ENCODE measurements around the gene TSPEAR. TPM values are rescaled to one million over a fixed set of nuclear protein-coding genes. Genes with fewer than 3 reads are reported as not detected.

Gene TSPEAR
- not detected in 2 replicates for total RNA-seq

DNA sequence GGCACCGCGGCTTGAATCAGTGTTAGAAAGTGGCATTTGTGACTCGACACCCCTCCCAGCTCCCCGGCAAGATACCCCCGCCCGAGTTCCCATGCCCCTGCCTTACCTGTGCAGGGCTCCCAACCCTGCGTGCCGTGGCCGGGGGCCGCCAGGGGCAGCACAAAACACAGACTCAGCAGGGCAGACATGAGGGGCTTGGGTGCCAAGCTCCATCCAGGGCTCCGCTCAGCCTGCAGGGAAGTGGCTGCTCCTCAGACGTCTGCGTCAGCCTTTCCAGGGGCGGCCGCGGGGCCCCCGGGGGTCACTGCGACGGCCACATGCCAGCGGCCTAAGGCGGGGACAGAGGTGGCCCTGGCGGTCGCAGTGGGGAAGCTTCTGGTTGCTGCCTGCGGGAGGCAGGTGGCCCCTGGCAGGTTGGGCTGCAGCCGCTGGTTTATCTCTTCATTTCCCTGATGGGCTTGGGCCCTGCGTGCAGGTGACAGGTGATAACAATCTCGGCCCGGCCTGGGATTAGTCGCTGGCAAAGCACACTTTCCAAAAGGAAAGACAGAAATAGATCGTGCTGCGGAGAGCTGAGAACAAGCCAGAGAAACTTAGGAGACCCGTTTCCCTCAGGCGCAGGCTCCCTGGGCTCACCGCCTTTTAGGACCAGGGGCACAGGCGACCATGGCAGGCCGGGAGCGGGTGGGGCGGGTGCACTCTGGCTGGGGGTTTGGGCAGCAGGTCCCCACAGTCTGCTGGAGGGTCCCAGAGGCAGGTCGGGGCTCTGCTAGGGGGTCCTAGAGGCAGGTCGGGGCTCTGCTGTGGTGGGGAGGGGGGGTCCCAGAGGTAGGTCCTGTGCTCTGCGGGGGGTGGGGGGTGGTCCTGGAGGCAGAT is at the start of gene TSPEAR:
Gene TSPEAR, minus strand, starts transcription at position 246 of the 876 bp plus-strand sequence. Its CDS starts 58 bp downstream, at position 188.
- intact Hi-C loops (cut with micrococcal nuclease): no loop called here
- Mint-ChIP-seq H3K36me3 (ENCODE audit: low read depth) (peaks cover 5% of the 10 kb centered on the region), H3K9me3 (peaks cover 7% of the 10 kb centered on the region), H3K4me1 (peaks cover 9% of the 10 kb centered on the region), H3K4me3 (no peak within 1 kb of the TSS), H3K27ac (no peak within 1 kb of the TSS), H3K27me3 (peaks cover 80% of the 10 kb centered on the region)
- DNase-seq: no peak

DNA sequence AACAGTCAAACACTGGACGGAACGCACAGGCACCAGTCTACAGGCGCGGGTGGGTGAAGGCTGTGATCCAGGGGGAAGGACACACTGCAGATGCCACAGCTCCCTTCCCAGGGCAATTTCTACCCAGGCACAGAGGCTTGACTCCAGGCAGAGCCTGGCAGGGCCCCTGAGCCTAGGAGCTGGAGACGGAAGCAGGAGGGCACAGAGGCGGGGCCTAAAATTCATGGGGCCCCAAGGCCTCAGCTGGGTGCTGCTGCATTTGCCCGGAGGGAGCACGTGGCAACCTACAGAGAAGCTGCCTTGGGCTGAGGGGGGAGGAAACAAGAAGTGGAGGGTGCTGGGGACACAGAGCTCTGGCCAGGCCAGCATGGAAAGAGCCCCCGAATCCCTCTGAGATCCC is 49.0 kb upstream of the TSPEAR start:
- no peak overlapping the region for H3K4me3 Mint-ChIP-seq
- no peak for DNase-seq
- intact Hi-C loops (cut with micrococcal nuclease): no loop called here
- no peak overlapping the region for H3K27ac Mint-ChIP-seq
- no peaks in the 10 kb centered on the region for H3K9me3 Mint-ChIP-seq
- no peaks in the 10 kb centered on the region for H3K36me3 Mint-ChIP-seq (ENCODE audit: low read depth)
- no peaks in the 10 kb centered on the region for H3K27me3 Mint-ChIP-seq
- peaks cover 6% of the 10 kb centered on the region for H3K4me1 Mint-ChIP-seq

DNA sequence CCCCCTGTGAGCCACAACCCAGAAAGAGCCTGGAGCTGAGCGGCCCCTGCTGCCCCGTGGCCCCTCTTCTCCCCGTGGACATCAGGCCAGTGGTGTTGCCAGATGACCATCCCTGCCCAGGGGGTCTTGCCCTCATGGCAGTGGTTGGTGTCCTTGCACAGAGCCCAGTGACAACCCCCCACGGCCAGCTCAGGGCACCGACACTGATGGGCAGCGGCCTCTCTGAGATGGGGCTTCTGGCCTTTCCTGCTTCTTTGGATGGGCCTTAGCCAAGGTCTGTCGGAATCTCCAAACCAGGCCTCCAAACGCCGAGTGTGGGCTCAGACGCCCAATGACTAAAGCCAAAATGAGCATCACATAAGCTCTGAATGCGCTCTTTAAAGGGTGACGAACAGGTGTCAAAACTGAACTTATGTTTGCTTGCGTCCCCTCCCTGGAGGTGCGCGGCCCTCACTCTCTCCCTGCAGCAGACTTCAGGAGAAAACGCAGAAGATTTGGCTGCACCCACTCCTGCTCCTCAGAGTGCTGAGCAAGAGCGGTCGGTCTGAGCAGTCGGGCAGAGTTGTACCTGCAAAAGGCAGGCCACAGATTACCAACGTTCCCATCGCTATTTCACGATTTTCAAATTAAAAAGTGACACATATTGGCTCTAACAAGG is 48.4 kb upstream of the TSPEAR start:
- no peaks in the 10 kb centered on the region for H3K9me3 Mint-ChIP-seq
- no peak overlapping the region for H3K4me3 Mint-ChIP-seq
- peaks cover 3% of the 10 kb centered on the region for H3K4me1 Mint-ChIP-seq
- no peak overlapping the region for H3K27ac Mint-ChIP-seq
- intact Hi-C loops (cut with micrococcal nuclease): no loop called here
- DNase-seq: no peak
- no peaks in the 10 kb centered on the region for H3K27me3 Mint-ChIP-seq
- no peaks in the 10 kb centered on the region for H3K36me3 Mint-ChIP-seq (ENCODE audit: low read depth)

DNA sequence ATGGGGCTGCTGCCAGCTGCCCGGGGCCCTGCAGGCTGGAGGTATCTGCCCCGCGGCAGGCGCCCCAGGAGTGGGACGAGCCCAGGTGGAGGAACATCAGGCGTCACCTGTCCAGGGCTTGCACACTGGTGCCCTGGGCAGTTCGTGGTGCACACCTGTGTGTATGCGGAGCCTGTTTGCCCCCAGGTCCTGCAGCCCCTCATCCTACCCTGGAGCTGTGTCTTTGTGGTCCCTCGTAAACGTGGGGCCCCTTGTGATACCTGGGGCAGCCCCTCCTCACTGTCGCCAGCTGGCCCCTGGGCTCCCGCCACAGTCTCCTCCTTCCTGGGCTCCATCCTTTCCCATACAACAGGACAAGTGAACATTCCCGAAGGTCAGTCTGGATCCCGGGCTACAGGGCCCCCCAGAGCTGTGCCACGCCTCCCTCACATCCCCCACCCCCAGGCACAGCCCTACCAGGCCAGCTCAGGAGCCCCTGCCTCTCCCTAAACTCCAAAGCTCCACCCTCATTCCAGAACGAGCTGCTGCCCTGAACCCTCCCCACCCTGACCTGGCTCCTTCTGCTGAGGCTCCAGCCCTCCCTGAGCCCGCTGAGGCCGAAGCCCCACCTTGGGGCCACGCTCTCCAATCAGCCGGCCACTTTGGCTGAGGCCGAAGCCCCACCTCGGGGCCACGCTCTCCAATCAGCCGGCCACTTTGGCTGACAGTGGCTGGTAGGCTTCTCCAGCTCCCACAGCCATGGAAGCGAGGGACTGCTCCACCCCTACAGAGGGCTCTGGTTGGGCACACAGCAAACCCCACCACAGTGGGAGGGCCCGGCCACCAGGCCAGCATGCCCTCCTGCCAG is 47.6 kb upstream of the TSPEAR start:
- intact Hi-C loops (cut with micrococcal nuclease): no loop called here
- Mint-ChIP-seq H3K4me1 (peaks cover 3% of the 10 kb centered on the region), H3K27me3 (no peaks in the 10 kb centered on the region), H3K9me3 (no peaks in the 10 kb centered on the region), H3K4me3 (no peak overlapping the region), H3K27ac (no peak overlapping the region), H3K36me3 (ENCODE audit: low read depth) (no peaks in the 10 kb centered on the region)
- no peak for DNase-seq

DNA sequence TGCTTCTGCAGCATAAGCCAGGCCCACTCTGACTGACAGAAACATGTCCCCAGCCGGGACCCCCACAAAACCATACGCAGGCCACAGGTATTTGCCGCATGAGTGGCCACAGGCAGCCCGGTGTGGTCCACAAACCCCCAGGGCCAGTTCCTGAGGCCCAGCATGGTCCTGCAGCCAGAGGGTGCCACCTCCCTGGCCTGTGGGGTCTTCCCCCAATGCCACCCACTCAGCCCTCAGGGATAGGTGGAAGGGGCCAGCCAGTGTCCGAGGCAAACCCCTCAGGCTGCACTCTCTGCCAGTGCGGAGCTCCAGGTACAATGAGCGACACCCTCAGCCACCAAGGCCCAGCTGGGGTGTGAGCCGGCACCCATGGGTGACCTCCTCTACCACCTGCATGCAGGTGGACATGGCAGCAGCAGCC is 46.8 kb upstream of the TSPEAR start:
- no peak for DNase-seq
- H3K27me3 Mint-ChIP-seq: no peaks in the 10 kb centered on the region
- intact Hi-C loops (cut with micrococcal nuclease): no loop called here
- H3K27ac Mint-ChIP-seq: no peak overlapping the region
- H3K9me3 Mint-ChIP-seq: no peaks in the 10 kb centered on the region
- H3K4me3 Mint-ChIP-seq: no peak overlapping the region
- peaks cover 3% of the 10 kb centered on the region for H3K4me1 Mint-ChIP-seq
- H3K36me3 Mint-ChIP-seq (ENCODE audit: low read depth): no peaks in the 10 kb centered on the region

DNA sequence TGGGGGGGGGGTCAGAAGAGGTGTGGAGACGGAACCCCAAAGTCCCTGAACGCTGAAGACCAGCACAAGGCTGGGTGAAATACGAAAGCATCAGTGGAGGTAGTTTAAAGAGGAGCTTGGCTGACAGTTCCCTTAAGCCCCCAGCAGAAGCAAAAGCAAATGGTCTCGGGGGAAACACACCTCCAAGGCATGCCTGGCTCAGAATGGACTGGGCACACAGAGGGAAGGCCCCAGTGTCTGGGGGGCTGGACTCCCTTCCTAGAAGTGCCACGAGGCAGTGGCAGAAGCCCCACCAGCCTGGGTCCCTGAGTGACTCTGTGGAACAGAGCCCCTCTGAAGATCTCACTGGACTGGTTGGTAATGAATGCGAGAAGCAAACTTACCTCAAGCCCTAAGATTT is 46.4 kb upstream of the TSPEAR start:
- Mint-ChIP-seq H3K36me3 (ENCODE audit: low read depth) (no peaks in the 10 kb centered on the region), H3K27ac (no peak overlapping the region), H3K4me1 (peaks cover 3% of the 10 kb centered on the region), H3K27me3 (no peaks in the 10 kb centered on the region), H3K9me3 (no peaks in the 10 kb centered on the region), H3K4me3 (no peak overlapping the region)
- DNase-seq: no peak
- intact Hi-C loops (cut with micrococcal nuclease): no loop called here

DNA sequence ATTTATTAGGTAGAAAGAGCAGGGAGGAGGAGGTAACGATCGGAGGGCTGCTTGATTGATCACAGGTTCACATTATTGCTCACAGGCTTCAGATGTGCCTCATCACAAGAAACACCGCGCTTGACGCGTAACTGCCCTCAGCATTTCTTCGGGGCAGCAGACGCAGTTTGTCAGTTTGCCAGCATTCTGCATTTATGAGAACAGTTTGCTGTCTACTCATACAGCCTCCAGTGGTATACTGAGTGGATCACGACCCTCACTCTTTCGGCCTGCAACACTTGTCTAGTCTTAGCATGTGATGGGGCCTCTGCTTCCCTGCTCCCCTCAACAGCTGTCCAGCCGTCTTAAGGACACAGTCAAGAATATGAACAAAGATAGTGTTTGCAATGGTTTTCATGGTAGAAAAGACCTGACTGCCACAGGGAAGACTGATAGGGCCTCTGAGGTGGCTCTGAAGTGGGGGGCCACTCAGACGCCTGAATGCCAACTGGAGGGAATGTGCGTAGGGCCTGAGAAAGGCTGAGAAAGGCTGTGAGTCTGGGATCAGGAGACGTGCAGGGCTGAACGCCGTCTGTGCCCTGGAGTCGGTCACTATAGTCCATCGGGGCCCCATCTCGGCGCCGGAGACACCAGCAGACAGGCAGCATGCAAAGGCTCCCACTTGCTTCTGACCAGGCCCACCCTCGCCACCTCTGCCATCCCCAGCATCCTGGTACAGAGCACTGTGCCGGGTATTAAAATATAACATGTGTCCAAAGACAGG is 45.2 kb upstream of the TSPEAR start:
- H3K36me3 Mint-ChIP-seq (ENCODE audit: low read depth): no peaks in the 10 kb centered on the region
- no peak overlapping the region for H3K27ac Mint-ChIP-seq
- no peak overlapping the region for H3K4me3 Mint-ChIP-seq
- H3K27me3 Mint-ChIP-seq: no peaks in the 10 kb centered on the region
- H3K9me3 Mint-ChIP-seq: no peaks in the 10 kb centered on the region
- intact Hi-C loops (cut with micrococcal nuclease): no loop called here
- no peak for DNase-seq
- peaks cover 3% of the 10 kb centered on the region for H3K4me1 Mint-ChIP-seq

DNA sequence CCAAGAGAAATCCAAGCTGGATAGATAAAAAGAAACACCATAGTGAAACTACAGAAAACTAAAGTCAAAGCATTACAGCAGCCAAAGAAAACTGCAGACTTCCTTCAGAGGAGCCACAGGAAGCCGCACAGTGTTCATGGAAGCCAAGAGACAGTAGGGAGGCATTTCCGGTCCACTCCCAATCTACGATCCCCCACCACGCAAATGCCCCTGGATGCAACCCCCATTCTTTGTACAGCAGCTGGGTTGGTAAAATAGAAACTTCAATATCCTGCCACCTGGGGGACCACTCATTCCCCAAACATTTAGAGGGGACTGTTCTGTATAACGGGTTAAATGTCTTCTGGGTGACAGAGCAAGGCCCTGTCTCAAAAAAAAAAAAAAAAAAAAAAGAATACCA is 43.9 kb upstream of the TSPEAR start:
- H3K4me3 Mint-ChIP-seq: no peak overlapping the region
- DNase-seq: peak; percentile 68
- no peaks in the 10 kb centered on the region for H3K27me3 Mint-ChIP-seq
- H3K4me1 Mint-ChIP-seq: no peaks in the 10 kb centered on the region
- intact Hi-C loops (cut with micrococcal nuclease): no loop called here
- H3K36me3 Mint-ChIP-seq (ENCODE audit: low read depth): no peaks in the 10 kb centered on the region
- H3K27ac Mint-ChIP-seq: no peak overlapping the region
- H3K9me3 Mint-ChIP-seq: no peaks in the 10 kb centered on the region

DNA sequence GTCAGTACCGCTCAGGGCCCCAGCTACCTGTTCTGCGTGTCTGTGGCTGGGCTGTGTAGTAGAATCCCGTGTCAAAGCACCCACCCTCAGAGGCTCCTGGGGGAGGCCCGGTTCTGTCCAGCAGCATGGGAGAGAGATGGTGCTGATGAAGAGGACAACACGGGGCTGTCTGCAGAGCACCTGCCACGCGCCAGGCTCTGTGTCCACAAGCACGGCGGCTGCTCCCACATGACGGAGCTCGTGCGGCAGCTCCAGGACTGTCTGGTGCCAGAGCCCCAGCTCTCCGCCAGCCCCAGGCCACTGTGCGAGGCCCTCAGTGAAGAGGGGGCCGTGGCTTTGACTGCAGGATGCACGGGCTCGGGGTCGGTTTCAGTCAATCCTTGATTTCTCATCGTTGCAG is 42.0 kb upstream of the TSPEAR start:
- H3K36me3 Mint-ChIP-seq (ENCODE audit: low read depth): no peaks in the 10 kb centered on the region
- no peak for DNase-seq
- no peaks in the 10 kb centered on the region for H3K27me3 Mint-ChIP-seq
- no peaks in the 10 kb centered on the region for H3K9me3 Mint-ChIP-seq
- no peaks in the 10 kb centered on the region for H3K4me1 Mint-ChIP-seq
- intact Hi-C loops (cut with micrococcal nuclease): no loop called here
- no peak overlapping the region for H3K4me3 Mint-ChIP-seq
- H3K27ac Mint-ChIP-seq: no peak overlapping the region

DNA sequence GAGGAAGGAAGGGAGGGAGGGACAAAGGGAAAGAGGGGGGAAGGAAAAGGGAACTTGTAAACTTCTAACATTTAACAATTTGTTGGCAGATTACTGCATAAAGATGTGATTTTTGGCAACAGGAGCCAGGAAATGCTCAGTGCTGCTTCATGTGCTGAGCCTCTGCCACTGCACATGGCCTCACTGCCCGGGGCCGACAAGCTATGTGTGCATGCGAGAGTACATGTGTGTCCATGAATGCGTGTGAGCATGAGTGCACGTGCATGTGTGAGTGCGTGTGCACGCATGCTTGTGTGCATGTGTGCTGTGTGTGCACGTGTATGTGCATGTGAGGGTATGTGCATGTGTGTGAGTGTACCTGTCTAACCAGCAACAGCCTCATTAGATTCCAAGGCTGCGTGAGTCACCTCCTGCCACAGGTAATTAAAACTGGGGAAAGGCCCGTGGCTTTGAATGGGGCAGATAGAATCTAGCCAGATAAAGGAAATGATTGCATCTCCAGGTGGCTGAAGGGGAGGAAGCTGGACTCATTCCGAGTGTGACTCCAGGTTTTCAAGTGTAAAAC is 41.4 kb upstream of the TSPEAR start:
- no peak overlapping the region for H3K27ac Mint-ChIP-seq
- DNase-seq: no peak
- intact Hi-C loops (cut with micrococcal nuclease): no loop called here
- H3K4me3 Mint-ChIP-seq: no peak overlapping the region
- H3K36me3 Mint-ChIP-seq (ENCODE audit: low read depth): no peaks in the 10 kb centered on the region
- H3K9me3 Mint-ChIP-seq: no peaks in the 10 kb centered on the region
- no peaks in the 10 kb centered on the region for H3K4me1 Mint-ChIP-seq
- H3K27me3 Mint-ChIP-seq: no peaks in the 10 kb centered on the region

DNA sequence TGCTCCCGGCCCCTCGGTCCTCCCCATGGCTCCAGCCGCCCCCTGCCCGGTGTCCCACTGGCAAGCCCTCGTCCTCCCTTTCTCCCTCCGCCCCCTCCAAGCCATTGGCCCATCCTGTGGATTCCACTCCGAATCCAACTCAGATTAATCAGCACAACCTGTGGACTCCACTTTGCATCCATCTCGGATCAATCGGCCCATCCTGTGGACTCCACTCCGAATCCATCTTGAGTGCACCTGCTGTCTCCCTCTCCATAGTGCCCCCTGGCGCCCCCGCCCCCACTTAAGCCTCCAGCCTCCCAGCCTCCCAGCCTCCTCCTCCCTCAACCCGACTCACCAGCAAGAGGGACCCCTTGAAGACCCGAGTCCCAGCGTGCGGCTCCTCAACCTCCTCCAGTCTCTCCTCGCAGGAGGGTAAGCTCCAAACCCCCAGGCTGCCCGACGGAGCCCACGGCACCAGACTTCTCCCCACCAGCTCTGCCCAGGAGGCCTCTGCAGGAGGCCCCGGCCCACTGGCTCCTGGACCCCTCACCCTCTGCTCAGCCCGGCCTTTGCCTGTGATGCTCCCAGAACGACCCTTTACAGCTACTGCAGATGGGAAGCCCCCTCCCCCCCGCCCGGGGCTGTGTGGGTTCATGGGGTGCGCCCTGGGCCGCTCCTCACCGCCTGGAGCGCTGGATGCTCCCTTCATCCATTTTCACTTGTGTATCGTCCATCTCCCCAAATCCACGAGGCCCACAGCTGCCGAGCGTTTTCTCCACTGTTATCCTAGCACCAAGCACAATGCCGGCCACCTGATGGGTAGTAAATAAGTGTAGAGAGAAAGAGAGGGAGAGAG is 40.6 kb upstream of the TSPEAR start:
- intact Hi-C loops (cut with micrococcal nuclease): no loop called here
- no peak for DNase-seq
- no peak overlapping the region for H3K4me3 Mint-ChIP-seq
- H3K27ac Mint-ChIP-seq: no peak overlapping the region
- H3K27me3 Mint-ChIP-seq: no peaks in the 10 kb centered on the region
- no peaks in the 10 kb centered on the region for H3K36me3 Mint-ChIP-seq (ENCODE audit: low read depth)
- no peaks in the 10 kb centered on the region for H3K4me1 Mint-ChIP-seq
- H3K9me3 Mint-ChIP-seq: no peaks in the 10 kb centered on the region

DNA sequence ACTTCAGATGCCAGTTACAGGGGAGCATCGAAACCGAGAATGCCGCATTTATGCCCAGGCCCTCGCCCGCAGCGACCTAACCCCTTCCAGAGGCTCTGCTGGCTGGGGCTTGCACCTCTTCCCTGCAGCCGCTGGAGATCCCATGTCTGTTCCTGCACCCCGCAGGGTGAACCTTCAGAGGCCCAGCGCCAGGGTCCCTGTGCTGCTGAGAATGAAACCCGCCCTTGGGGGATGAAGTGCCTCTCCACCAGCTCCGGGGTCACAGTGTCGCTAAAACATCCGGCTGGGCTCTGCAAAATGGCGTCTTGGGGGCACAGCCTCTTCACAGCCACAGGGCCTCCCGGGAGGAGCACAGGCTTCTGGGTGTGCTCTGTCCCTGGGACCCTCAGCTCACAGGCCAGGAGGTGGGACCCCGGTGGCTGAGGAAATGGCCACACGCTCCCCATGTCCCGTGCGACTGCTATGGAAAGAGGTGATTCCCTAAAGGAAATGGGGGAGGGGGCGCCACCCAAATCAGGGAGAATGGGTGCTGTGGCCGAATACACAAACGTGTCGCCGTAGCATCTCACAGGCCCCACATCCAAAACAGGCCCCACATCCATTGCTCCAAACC is 39.9 kb upstream of the TSPEAR start:
- no peaks in the 10 kb centered on the region for H3K4me1 Mint-ChIP-seq
- H3K27me3 Mint-ChIP-seq: no peaks in the 10 kb centered on the region
- no peak overlapping the region for H3K4me3 Mint-ChIP-seq
- H3K9me3 Mint-ChIP-seq: no peaks in the 10 kb centered on the region
- no peak for DNase-seq
- H3K36me3 Mint-ChIP-seq (ENCODE audit: low read depth): no peaks in the 10 kb centered on the region
- no peak overlapping the region for H3K27ac Mint-ChIP-seq
- intact Hi-C loops (cut with micrococcal nuclease): no loop called here
